ENCODE measurements around the gene RAB10. TPM values are rescaled to one million over a fixed set of nuclear protein-coding genes. Genes with fewer than 3 reads are reported as not detected.

The RAB10 gene
- total and polyA plus RNA-seq, 9 of the 15 experiments (the other 6 are each of a cell fraction or from before 2014, with no cell fraction given): 25.1 to 214 (median 157) TPM

DNA sequence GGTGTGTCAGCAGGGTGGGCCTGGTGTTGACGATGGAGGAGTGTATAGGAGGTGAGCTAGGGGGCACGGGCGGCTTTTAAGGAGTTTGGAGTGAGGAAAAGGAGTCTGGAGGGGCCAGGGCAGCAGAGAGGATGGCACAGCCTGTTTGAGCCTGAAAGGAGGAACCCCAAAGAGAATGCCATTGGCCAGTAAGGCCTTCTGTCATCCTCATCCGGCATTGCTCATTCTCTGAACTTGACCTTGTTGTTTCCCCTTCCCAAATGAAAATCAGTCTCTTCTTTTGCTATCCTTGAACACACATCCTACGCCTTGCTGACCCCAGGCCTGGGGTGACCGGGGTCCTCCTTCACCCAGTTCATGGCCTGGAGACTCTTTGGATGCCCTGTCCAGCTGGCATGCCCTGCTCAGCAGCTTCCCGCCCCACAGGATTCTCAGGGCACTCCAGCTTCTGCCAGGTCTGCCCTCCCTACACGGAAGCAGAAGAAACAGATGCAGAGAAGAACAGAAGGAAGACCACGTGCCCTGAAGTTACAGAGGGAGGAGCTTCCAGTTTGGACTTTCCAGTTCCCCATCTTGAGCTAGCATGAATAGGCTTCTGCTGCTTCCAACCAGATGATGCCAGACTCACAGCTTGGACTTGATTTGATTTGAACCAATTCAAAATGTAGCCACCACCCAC is 31.1 kb upstream of the RAB10 start:
- Histone ChIP-seq H3K9me1 (ENCODE audit: control insufficient read depth, insufficient read depth, low read length) (no peaks in the 10 kb centered on the region), H3K9ac (ENCODE audit: insufficient read depth in 1 of 2, low read depth in 2 of 2, low read length in 2 of 2) (peak overlapping the region in 1 of 2 experiments; percentile 67; a peak in 1 of 4 replicates), H2AFZ (ENCODE audit: low read depth, low read length) (peak overlapping the region; percentile 64), H3K27ac (ENCODE audit: extremely low read depth, low read depth, low read length) (no peak overlapping the region), H3K4me2 (ENCODE audit: insufficient read depth, low read length) (no peak overlapping the region), H3K79me2 (ENCODE audit: control insufficient read depth, insufficient read depth, low read length) (no peaks in the 10 kb centered on the region), H3K4me3 (no peak overlapping the region), H3K4me1 (replicated peaks in 1 of 2; ENCODE audit: control insufficient read depth in 2 of 2, insufficient read depth in 2 of 2, low read length in 2 of 2) (peaks cover 2 to 3% of the 10 kb centered on the region in 2 experiments; a peak in 2 of 5 replicates), H3K36me3 (ENCODE audit: control insufficient read depth, insufficient read depth, low read length) (no peaks in the 10 kb centered on the region), H4K20me1 (replicated peaks; ENCODE audit: control insufficient read depth, insufficient read depth, low read length) (no peaks in the 10 kb centered on the region), H3K9me3 (replicated peaks; ENCODE audit: control insufficient read depth, insufficient read depth, low read depth, low read length) (no peaks in the 10 kb centered on the region), H3K27me3 (ENCODE audit: control insufficient read depth in 2 of 2, insufficient read depth in 2 of 2, low read length in 2 of 2) (no peaks in the 10 kb centered on the region)
- no peak for DNase-seq (ENCODE audit: extremely low read depth in 1 of 4, low spot score in 3 of 4)
- peak; percentile 65 for FAIRE-seq
- ATAC-seq: no peak
- no TSS peak for BruUV-seq (replicated peaks)
- ChIA-PET CTCF (ENCODE audit: low intra/inter-chr PET ratio) (no interaction called here), POLR2A (interaction anchor here (0.5 to 0.6 kb wide), 2 partner anchors 27 to 502 kb away, joined by 3 read pairs; no protein-coding TSS in a partner anchor)
- 40% methylated on average over 8 of the region's 9 CpGs for WGBS (ENCODE audit: insufficient coverage, low coverage, missing lambda C conversion rate)
- intact Hi-C loops (cut with micrococcal nuclease): no loop called here
- in situ Hi-C loops (cut with MboI): no loop called here
- TF ChIP-seq ZNF274 (IDR thresholded peaks at IDR 0.05; ENCODE audit: borderline replicate concordance, low read depth, low read length) (no peak), NKRF (IDR thresholded peaks at IDR 0.05; ENCODE audit: borderline replicate concordance) (no peak), ARHGAP35 (IDR thresholded peaks at IDR 0.05; ENCODE audit: partially characterized antibody) (no peak), KHSRP (IDR thresholded peaks at IDR 0.05) (no peak), REST (IDR thresholded peaks at IDR 0.05; ENCODE audit: borderline replicate concordance) (peak; percentile 29; the same call in 1 of the 2 replicates), REST (CRISPR knock-in tag; IDR thresholded peaks at IDR 0.05; ENCODE audit: low read depth) (no peak), SMARCA4 (IDR thresholded peaks at IDR 0.05) (no peak), SPI1 (IDR thresholded peaks at IDR 0.05; ENCODE audit: borderline replicate concordance, low read depth, low read length) (peak; percentile 20; the same call in 1 of the 2 replicates), L3MBTL2 (IDR thresholded peaks at IDR 0.05) (peak; percentile 37; the same call in 1 of the 2 replicates), USF1 (CRISPR knock-in tag; IDR thresholded peaks at IDR 0.05) (peak; percentile 66), RAD21 (CRISPR knock-in tag; conservative IDR thresholded peaks at IDR 0.05 in 1 of 2, IDR thresholded peaks at IDR 0.05 in 1 of 2) (no peak)
